Stimulated activated CD8-positive, alpha-beta memory T cell treated with anti-CD3 and anti-CD28 coated beads, Interleukin-15, amount 100 ng/mL, for 4 hours (primary cell): ENCODE measurements around the gene SVIL.
A peak's percentile ranks its signal among the peaks of the same experiment; 100 is the strongest.

Experiments used
- DNase-seq, 2 donors: peaks; one replicate each; pipeline ENCODE4 v3.0.0-alpha.2; 2020; ENCODE audit warnings: low read depth in 2 of 2

SVIL gene

GRCh38 chr10:29412485-29412884 is 222.3 kb downstream of the SVIL start:
- DNase-seq: no peak

- no peak for DNase-seq
Measured at GRCh38 chr10:29411666-29412315, 223.0 kb downstream of the SVIL start.

GRCh38 chr10:29409241-29410054 is 225.3 kb downstream of the SVIL start:
- peak in 1 of 2 donors; percentile 16 for DNase-seq

GRCh38 chr10:29408847-29409240 is 225.9 kb downstream of the SVIL start:
- no peak for DNase-seq
